B cell (primary cell): ENCODE data around the gene XYLT1. TPM values are rescaled to one million over a fixed set of nuclear protein-coding genes. Genes with fewer than 3 reads are reported as not detected.

ENCODE experiments used
- ATAC-seq: fragments of 200-7000 bp; cut with Tn5 transposase; one replicate; pipeline ENCODE4 v1.10.0; 2021; ENCODE audit warnings: low read depth, mild to moderate bottlenecking, moderate number of reproducible peaks, moderate library complexity
- CTCF ChIA-PET: fragments of 350-600 bp; sonication (Branson Sonifier 250); formaldehyde crosslinking; loops from one replicate; lab custom pipeline; 2021; ENCODE audit warnings: antibody characterized with exemption, inconsistent platforms; lab: Charles Lee
- POLR2A ChIA-PET: fragments of 350-600 bp; sonication (Branson Sonifier 250); formaldehyde crosslinking; loops from one replicate; lab custom pipeline; 2021; ENCODE audit warnings: antibody characterized with exemption; lab: Charles Lee
- DNase-seq: peaks from one replicate; pipeline ENCODE4 v3.0.0; 2013
- H2AFZ ChIP-seq: 2 replicates; pipeline ENCODE4 v1.6.1; 2012; ENCODE audit warnings: mild to moderate bottlenecking, low read depth, low read length; ENCODE audit not compliant: insufficient read depth, poor library complexity, severe bottlenecking
- H3K27ac ChIP-seq, 2 donors: 1 replicate in 1 of 2; 2 replicates in 1 of 2; pipeline ENCODE4 v1.5.1; 2012 to 2013; ENCODE audit warnings: low read length in 2 of 2, mild to moderate bottlenecking in 2 of 2, moderate library complexity in 1 of 2
- H3K27me3 ChIP-seq, 4 experiments: fragments of 200-600 bp in 1 of 4; sonication (generic) in 1 of 4; replicated peaks in 1 of 4; 1 replicate in 2 of 4; 2 replicates in 2 of 4; pipeline versions ENCODE4 v1.6.1 to v1.7.0; 2013 to 2016; ENCODE audit warnings: low read length in 3 of 4, mild to moderate bottlenecking in 2 of 4, mixed read lengths in 1 of 4, moderate library complexity in 1 of 4; ENCODE audit not compliant: insufficient read depth in 4 of 4, control insufficient read depth in 3 of 4; ENCODE audit errors: control extremely low read depth in 1 of 4
- H3K36me3 ChIP-seq, 2 experiments: replicated peaks in 1 of 2; 1 replicate in 1 of 2; 2 replicates in 1 of 2; pipeline versions ENCODE4 v1.6.1 to v1.7.1; 2013; ENCODE audit warnings: low read length in 1 of 2; ENCODE audit not compliant: insufficient read depth in 2 of 2, control insufficient read depth in 1 of 2; ENCODE audit errors: control extremely low read depth in 1 of 2, extremely low read depth in 1 of 2
- H3K4me1 ChIP-seq, 2 donors: fragments of 200-600 bp in 1 of 2; sonication (generic) in 1 of 2; 1 replicate in 1 of 2; 2 replicates in 1 of 2; pipeline versions ENCODE4 v1.5.1 to v1.6.1; 2013 to 2017; ENCODE audit warnings: low read length in 2 of 2; ENCODE audit not compliant: control insufficient read depth in 2 of 2, insufficient read depth in 2 of 2
- H3K4me2 ChIP-seq: replicated peaks from 2 replicates; pipeline ENCODE3; 2012; ENCODE audit warnings: mild to moderate bottlenecking, low read depth, low read length; ENCODE audit not compliant: poor library complexity, severe bottlenecking
- H3K4me3 ChIP-seq, 5 experiments: fragments of 200-600 bp in 1 of 5; sonication (generic) in 1 of 5; 1 replicate in 3 of 5; 2 replicates in 2 of 5; pipeline versions ENCODE4 v1.5.1 to v1.7.0; 2011 to 2016; ENCODE audit warnings: low read length in 4 of 5, mild to moderate bottlenecking in 4 of 5, low read depth in 2 of 5, control low read depth in 1 of 5, moderate library complexity in 1 of 5; ENCODE audit not compliant: insufficient read depth in 1 of 5; ENCODE audit errors: control extremely low read depth in 1 of 5, extremely low read depth in 1 of 5
- H3K79me2 ChIP-seq: fragments of 200-600 bp; sonication (generic); one replicate; pipeline ENCODE4 v1.6.0; 2016; ENCODE audit warnings: low read length; ENCODE audit not compliant: control insufficient read depth, insufficient read depth
- H3K9ac ChIP-seq: fragments of 200-600 bp; sonication (generic); 2 replicates; pipeline ENCODE4 v1.6.1; 2017; ENCODE audit warnings: mild to moderate bottlenecking, low read length, moderate library complexity
- H3K9me3 ChIP-seq, 3 donors: one replicate each; pipeline versions ENCODE4 v1.6.1 to v1.7.1; 2013; ENCODE audit warnings: low read length in 2 of 3; ENCODE audit not compliant: control insufficient read depth in 2 of 3, insufficient read depth in 1 of 3; ENCODE audit errors: control extremely low read depth in 1 of 3
- H4K20me1 ChIP-seq: 2 replicates; pipeline ENCODE4 v1.6.0; 2012; ENCODE audit warnings: mild to moderate bottlenecking, low read length; ENCODE audit not compliant: insufficient read depth, control insufficient read depth, poor library complexity, severe bottlenecking
- H3K27ac Mint-ChIP-seq: one replicate; pipeline ENCODE4 v1.8.0; 2021; ENCODE audit warnings: mixed read lengths
- H3K27me3 Mint-ChIP-seq: one replicate; pipeline ENCODE4 v1.8.0; 2021; ENCODE audit warnings: mixed read lengths
- H3K4me1 Mint-ChIP-seq: one replicate; pipeline ENCODE4 v1.8.0; 2021; ENCODE audit warnings: mixed read lengths
- H3K4me3 Mint-ChIP-seq: one replicate; pipeline ENCODE4 v1.8.0; 2021; ENCODE audit warnings: mixed read lengths
- H3K9me3 Mint-ChIP-seq: one replicate; pipeline ENCODE4 v1.8.0; 2022; ENCODE audit warnings: mixed read lengths; ENCODE audit not compliant: insufficient read depth
- EZH2 ChIP-seq: IDR thresholded peaks from 2 replicates; pipeline ENCODE4 v1.6.1; 2012; ENCODE audit warnings: borderline replicate concordance, low read depth, mild to moderate bottlenecking, moderate library complexity, low read length; ENCODE audit not compliant: insufficient read depth, poor library complexity, severe bottlenecking
- WGBS: methylation state at CpG from one replicate; pipeline ENCODE4 v1.1.5; 2013; ENCODE audit warnings: missing lambda C conversion rate; ENCODE audit not compliant: insufficient coverage; 5-methylcytosine and 5-hydroxymethylcytosine counted together
- intact Hi-C: fragments of 100-400 bp; cut with micrococcal nuclease; formaldehyde crosslinking; loops from one replicate; pipeline ENCODE4 v1.10.0; 2022
- polyA plus RNA-seq: library from polyadenylated mRNA; depleted of rRNA; stranded (reverse); fragments of >200 nt; gene quantifications from 2 replicates; pipeline ENCODE4 v1.2.3, GENCODE V29; 2012
- total RNA-seq, 2 donors: library from RNA; stranded (reverse); fragments of 120-200 nt in 1 of 2; gene quantifications; 1 replicate in 1 of 2; 2 replicates in 1 of 2; pipeline versions ENCODE4 v1.2.3 to v1.2.4, GENCODE V29; 2013 to 2022
- TF ChIP-seq, protein P1 (sequence below): fragments of 200-600 bp; IDR thresholded peaks from one replicate; pipeline ENCODE4 v1.8.0; 2022; ENCODE audit warnings: antibody characterized with exemption, mild to moderate bottlenecking

The XYLT1 gene
- total and polyA plus RNA-seq, 2 donors (not counting 1 experiment from before 2014, with no cell fraction given): 8.7 to 59.6 TPM

DNA sequence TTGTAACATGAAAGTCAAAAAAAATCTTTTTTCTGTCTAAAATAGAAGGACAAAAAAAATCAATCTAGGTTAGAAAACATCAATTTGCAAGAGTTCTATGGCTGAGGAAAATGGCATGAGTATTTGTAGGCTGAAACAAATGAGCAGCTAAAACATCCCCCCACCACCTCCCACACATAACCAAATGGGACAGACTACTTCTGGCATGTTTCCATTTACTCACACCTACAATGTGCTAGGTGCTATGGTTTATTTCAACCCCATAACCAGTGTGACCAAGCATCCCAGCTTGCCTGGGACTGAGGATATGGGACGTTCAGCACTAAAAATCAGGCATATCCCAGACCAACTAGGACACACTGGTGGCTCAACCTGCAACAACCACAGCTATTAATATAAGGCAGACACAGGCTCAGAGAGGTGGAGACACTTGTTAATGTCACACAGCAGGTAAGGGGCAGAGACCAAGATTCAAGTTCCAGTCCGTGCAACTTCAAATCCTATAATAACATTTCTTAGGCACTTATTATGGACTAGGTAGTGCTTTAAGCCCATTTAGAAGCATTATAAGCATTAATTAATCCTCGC is 96.0 kb downstream of the XYLT1 start:
- Histone ChIP-seq H3K4me1 (peaks cover 77 to 86% of the 10 kb centered on the region in 2 donors), H3K9ac (no peak overlapping the region), H3K27ac (peak overlapping the region in 1 of 2 donors; percentile 9), H2AFZ (no peak overlapping the region), H3K36me3 (no peaks in the 10 kb centered on the region), H4K20me1 (no peaks in the 10 kb centered on the region), H3K4me2 (no peak overlapping the region), H3K79me2 (peaks cover 65% of the 10 kb centered on the region), H3K9me3 (no peaks in the 10 kb centered on the region), H3K4me3 (no peak overlapping the region), H3K27me3 (no peaks in the 10 kb centered on the region)
- DNase-seq: no peak
- TF ChIP-seq, protein P1, sequence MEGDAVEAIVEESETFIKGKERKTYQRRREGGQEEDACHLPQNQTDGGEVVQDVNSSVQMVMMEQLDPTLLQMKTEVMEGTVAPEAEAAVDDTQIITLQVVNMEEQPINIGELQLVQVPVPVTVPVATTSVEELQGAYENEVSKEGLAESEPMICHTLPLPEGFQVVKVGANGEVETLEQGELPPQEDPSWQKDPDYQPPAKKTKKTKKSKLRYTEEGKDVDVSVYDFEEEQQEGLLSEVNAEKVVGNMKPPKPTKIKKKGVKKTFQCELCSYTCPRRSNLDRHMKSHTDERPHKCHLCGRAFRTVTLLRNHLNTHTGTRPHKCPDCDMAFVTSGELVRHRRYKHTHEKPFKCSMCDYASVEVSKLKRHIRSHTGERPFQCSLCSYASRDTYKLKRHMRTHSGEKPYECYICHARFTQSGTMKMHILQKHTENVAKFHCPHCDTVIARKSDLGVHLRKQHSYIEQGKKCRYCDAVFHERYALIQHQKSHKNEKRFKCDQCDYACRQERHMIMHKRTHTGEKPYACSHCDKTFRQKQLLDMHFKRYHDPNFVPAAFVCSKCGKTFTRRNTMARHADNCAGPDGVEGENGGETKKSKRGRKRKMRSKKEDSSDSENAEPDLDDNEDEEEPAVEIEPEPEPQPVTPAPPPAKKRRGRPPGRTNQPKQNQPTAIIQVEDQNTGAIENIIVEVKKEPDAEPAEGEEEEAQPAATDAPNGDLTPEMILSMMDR: no peak
- no peak for TF ChIP-seq EZH2
- no peaks in the 10 kb centered on the region for H3K27me3 Mint-ChIP-seq
- H3K9me3 Mint-ChIP-seq: no peaks in the 10 kb centered on the region
- ChIA-PET POLR2A (interaction anchor here (0.7 kb wide), 1 partner anchor 80 kb away, joined by 3 read pairs; no protein-coding TSS in a partner anchor), CTCF (interaction anchor here (1.0 to 2.1 kb wide), 4 partner anchors 42 to 102 kb away, joined by 3 to 4 read pairs (median 4); no protein-coding TSS in a partner anchor)
- intact Hi-C loops: loop anchor here (5.0 kb wide), 1 partner anchor 88 kb away; no protein-coding TSS in a partner anchor
- no peak for ATAC-seq
- peaks cover 84% of the 10 kb centered on the region for H3K4me1 Mint-ChIP-seq
- peak overlapping the region; percentile 67 for H3K27ac Mint-ChIP-seq
- WGBS: 67% methylated on average over 1 of the region's 3 CpGs
- H3K4me3 Mint-ChIP-seq: peak overlapping the region; percentile 32

DNA sequence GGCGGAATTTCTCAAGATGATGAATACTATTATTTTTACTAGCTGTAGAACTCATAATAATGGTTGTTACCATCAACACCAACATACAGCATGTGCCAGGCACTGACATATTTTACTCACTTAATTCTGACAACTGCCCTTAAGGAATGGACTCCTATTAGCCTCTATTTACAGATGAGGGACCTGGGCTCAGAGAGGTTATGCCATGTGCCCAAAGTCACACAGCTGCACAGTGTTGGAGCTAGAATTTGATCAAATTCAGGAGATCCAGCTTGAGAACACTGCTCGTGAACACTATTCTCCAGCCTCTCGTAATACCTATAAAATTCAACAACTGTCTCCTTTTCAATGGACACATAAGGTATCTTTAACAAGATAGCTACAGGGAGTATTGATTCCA is 97.2 kb downstream of the XYLT1 start:
- Mint-ChIP-seq H3K27me3 (no peaks in the 10 kb centered on the region), H3K4me1 (peaks cover 84% of the 10 kb centered on the region), H3K4me3 (no peak overlapping the region), H3K9me3 (no peaks in the 10 kb centered on the region), H3K27ac (peak overlapping the region; percentile 64)
- ATAC-seq (no peak), DNase-seq (no peak)
- H2AFZ ChIP-seq: no peak overlapping the region
- no peaks in the 10 kb centered on the region for H3K27me3 ChIP-seq
- POLR2A ChIA-PET: no interaction called here
- TF ChIP-seq, protein P1: no peak
- no peak for TF ChIP-seq EZH2
- H3K9me3 ChIP-seq: no peaks in the 10 kb centered on the region
- peaks cover 53% of the 10 kb centered on the region for H3K79me2 ChIP-seq
- H3K27ac ChIP-seq: no peak overlapping the region
- CTCF ChIA-PET: interaction anchor here (0.8 to 8.4 kb wide), 6 partner anchors 14 to 103 kb away, joined by 3 to 48 read pairs (median 4); no protein-coding TSS in a partner anchor
- H3K36me3 ChIP-seq: no peaks in the 10 kb centered on the region
- H3K9ac ChIP-seq: no peak overlapping the region
- H3K4me1 ChIP-seq: peaks cover 77 to 86% of the 10 kb centered on the region in 2 donors
- no peak overlapping the region for H3K4me2 ChIP-seq
- intact Hi-C loops: no loop called here
- WGBS: no CpG with 5 or more reads among the region's 3 CpGs
- H4K20me1 ChIP-seq: no peaks in the 10 kb centered on the region
- no peak overlapping the region for H3K4me3 ChIP-seq
